ENCODE results near the gene CAPN11.
"Not testable (repeated sequence)": the region's sequence is repeated elsewhere in the genome, so short reads cannot be mapped to it uniquely, and the experiment has no call there.

CAPN11 gene

DNA sequence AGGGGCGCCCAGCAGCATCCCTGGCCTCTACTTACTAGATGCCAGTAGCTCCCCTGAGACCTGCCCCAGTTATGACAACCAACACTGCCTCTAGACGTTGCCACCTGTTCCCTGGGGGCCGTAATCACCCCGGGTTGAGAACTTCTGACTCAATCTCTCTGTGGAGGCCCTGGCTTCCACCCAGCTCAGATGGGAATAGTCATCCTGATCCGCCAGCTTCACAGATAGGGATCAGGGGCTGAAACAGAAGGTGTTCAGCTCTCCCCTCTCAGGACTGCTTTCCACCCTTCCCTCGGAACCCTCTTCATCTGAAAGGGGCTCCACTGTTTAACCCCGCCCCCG, 3.3 kb downstream of the CAPN11 start:
- no peak for DNase-seq

DNA sequence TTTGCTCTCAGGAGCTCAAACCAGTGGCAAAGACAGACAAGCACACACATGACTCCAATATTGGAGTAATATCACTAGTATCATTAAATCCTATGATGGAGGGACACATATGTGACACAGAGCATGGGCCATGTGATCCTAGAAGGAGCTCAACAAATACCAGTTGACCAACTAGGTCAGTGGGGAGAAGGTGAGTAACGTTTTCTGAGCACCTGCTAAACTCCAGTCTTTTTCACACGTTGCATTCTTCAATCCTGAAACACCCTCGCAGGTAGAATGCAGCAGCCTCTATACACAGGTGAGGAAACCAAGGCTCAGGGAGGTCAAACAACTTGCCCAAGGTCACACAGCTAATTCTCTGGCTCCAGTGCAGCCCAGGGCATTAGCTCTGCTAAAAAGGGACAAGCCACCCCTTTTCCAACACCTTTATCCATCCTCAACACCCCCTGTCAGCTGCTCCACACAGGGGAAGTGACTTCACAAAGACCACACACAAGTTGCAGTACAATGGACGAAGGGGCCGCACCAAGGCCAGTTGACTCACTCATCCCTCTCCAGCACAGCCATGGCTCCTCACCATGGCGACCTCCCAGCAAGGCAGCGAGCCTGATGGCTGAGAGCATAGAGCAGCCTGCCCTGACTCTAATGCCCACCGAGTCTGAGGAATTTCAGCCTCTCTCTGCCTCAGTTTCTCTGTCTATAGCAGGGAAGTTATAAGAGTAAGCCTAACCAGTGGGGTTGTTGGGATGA, 4.4 kb downstream of the CAPN11 start:
- no peak for DNase-seq

DNA sequence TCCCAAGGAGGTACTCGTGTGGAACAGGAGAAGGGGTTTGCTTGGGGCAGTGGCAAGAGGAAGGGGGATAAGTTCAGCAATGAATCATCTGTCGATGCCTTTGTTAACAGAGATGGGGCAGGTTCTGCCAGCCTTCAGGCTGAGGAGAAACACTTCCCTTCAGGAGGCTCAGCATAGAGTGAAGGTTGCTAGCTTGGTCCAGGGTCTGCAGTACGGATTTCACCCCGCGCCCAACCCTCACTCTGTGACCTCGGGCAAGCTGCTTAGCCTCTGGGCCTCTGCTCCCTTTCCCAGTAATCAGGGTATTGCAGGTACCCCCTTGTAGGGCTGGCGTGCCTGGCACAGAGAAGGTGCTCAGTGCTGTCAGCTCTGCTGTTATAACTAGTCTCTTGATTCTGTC, 7.5 kb downstream of the CAPN11 start:
- no peak for DNase-seq

DNA sequence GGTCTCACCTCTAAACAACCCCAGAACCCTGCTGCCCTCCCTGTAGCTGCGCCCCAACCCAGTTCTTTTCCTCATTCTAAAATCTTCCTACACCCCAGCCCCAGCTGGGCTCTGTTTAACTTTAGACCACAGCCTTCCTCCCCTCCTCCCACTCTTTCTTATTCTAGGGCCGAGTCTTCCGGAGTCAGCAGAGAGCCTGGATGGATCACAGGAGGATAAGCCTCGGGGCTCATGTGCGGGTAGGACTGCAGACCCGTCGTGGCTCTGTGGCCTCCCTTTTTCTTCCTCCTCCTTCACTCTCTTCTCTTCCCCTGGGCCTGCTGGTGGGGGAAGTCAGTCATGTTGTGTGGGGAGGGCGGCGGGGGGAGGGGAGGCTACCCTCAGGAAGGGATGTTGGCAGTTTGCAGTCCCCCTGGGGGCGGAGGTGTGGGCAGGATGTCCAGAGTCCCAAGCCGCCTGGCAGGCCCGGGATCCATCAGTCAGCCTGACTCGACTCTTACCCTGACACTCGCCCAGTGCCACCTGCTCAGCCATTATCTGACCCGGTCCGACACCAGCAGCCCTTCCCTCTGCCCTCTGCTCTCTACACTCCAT, 8.1 kb downstream of the CAPN11 start:
- DNase-seq: no peak

DNA sequence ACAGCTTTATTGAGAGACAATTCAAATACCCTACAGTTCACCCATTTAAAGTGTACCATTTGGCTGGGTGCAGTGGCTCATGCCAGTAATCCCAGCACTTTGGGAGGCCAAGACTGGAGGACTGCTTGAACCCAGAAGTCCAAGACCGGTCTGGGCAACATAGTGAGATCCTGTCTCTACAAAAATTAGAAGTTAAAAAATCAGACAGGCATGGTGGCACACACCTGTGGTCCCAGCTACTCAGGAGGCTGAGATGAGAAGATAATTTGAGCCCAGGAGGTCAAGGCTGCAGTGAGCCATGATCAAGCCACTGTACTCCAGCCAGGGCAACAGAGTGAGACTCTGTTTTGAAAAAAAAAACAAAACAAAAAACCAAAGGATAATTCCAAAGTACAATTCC, 8.9 kb downstream of the CAPN11 start:
- no peak for DNase-seq

DNA sequence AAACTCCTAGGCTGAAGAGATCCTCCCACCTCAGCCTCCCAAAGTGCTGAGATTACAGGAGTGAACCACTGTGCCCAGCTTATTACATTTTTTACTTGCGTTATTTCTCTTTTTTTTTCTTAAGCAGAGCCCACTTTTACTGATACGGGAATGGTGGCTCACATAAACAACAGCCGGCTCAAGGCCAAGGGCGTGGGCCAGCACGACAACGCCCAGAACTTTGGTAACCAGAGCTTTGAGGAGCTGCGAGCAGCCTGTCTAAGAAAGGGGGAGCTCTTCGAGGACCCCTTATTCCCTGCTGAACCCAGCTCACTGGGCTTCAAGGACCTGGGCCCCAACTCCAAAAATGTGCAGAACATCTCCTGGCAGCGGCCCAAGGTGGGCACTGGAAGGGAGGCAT, 10.5 kb downstream of the CAPN11 start:
- DNase-seq: no peak

DNA sequence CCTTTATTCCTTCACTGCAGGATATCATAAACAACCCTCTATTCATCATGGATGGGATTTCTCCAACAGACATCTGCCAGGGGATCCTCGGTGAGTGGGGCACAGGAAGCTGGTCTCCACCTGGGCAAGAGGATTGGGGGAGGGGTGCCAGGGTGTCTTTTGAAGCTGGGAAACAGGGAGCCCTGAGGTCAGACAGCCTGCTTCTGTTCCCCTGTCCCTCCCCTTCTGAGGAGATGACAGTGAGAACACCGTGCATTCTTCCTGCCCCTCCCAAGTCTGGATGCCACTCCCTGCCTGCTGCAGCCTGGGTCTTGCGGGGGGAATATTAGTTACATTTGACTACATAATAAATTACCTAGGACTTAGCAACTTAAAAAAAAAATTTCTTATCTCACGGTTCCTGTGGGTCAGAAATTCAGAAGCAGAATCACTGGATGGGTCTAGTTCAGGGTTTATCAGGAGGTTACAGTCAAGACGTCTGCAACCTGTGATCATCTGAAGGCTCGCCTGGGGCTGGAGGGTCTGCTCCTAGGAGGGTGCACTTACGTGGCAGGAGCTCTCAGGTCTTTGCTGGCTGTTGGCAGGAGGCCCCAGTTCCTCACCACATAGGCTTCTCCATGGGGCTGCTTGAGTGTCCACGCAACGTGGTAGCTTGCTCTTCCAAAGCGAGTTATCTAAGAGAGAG, 11.4 kb downstream of the CAPN11 start:
- no peak for DNase-seq

DNA sequence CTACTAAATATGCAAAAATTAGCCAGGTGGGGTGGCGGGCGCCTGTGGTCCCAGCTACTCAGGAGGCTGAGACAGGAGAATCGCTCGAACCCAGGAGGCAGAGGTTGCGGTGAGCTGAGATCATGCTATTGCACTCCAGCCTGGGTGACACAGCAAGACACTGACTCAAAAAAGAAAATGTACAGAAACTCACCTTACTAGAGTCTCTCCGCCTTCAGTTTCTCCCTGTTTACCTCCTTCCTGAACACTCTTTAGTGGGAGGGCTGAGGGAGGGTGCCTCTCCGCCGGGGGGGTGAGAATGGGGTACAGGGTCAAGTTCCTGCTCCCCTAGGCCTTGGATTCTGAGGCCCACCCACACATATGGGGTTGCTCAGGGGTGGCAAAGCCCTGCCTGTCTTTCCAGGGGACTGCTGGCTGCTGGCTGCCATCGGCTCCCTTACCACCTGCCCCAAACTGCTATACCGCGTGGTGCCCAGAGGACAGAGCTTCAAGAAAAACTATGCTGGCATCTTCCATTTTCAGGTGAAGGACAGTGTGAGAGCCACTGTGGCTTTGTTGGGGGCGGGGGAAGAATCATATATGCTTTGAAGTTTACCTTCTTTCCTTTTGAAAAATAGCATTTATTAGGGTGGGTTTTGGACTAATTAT, 13.4 kb downstream of the CAPN11 start:
- DNase-seq: no peak

DNA sequence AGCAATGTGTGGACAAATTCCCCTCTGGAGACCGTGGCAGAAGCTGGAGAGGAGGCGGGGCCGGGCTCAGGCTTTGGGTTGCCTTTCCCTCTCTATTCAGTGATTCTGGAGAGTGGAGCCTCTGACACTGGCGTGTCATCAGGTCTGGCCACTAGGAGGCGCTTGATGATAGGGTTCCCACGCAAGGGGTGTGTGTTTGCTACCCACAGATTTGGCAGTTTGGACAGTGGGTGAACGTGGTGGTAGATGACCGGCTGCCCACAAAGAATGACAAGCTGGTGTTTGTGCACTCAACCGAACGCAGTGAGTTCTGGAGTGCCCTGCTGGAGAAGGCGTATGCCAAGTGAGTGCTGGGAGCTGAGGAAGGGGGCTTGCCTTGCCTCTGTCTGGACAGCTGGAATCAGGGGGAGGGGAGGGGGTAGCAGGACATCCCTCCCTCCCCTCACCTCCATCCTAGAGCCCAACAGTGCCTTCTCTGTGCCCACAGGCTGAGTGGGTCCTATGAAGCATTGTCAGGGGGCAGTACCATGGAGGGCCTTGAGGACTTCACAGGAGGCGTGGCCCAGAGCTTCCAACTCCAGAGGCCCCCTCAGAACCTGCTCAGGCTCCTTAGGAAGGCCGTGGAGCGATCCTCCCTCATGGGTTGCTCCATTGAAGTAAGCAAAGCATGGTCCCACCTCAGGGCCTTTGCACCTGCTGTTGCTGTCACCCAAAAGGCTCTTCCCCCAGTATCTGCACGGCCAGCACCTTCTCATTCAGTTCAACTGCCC, 14.3 kb downstream of the CAPN11 start:
- no peak for DNase-seq

DNA sequence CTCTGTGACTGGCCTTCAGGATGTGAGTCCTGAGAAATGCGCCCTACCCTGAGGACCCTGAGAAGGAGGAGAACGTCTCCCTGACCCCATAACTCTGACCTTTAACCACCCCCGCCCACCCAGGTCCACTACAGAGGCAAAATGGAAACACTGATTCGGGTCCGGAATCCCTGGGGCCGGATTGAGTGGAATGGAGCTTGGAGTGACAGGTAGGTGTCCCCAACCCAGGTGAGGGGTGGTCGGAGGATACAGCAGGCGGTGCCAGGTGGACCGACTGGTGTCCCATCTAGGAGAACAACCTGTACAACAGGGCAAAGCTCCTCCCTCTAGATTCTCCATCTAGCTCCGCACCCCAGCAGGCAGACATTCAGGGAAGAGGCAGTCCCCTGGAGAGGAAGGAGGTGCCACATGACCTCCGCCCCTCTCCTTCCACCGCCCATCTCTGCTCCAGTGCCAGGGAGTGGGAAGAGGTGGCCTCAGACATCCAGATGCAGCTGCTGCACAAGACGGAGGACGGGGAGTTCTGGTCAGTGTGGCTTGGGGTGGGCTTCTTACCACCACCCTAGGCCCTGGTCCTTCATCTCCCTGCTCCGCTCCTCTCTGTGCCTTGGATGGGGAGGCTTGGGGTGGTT, 17.6 kb downstream of the CAPN11 start:
- DNase-seq: no peak

DNA sequence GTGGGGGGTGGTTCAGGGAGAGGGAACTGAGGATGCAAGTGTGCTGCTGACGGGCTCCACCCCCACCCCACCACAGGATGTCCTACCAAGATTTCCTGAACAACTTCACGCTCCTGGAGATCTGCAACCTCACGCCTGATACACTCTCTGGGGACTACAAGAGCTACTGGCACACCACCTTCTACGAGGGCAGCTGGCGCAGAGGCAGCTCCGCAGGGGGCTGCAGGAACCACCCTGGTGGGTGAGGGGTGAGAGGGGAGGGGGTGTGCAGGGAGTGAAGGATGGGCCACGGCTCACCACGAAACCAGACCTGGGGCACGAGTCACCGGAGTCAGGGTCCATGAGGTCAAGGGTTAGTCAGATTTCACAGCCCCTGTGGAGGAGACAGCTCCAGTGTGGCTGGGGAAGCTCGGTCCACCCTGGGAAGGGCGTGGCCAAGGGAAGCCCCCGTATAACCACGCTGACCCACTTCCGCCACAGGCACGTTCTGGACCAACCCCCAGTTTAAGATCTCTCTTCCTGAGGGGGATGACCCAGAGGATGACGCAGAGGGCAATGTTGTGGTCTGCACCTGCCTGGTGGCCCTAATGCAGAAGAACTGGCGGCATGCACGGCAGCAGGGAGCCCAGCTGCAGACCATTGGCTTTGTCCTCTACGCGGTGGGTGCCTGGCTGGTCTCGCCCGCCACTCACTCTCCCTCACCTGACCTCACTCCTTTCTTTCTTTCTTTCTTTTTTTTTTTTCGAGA, 18.3 kb downstream of the CAPN11 start:
- no peak for DNase-seq

DNA sequence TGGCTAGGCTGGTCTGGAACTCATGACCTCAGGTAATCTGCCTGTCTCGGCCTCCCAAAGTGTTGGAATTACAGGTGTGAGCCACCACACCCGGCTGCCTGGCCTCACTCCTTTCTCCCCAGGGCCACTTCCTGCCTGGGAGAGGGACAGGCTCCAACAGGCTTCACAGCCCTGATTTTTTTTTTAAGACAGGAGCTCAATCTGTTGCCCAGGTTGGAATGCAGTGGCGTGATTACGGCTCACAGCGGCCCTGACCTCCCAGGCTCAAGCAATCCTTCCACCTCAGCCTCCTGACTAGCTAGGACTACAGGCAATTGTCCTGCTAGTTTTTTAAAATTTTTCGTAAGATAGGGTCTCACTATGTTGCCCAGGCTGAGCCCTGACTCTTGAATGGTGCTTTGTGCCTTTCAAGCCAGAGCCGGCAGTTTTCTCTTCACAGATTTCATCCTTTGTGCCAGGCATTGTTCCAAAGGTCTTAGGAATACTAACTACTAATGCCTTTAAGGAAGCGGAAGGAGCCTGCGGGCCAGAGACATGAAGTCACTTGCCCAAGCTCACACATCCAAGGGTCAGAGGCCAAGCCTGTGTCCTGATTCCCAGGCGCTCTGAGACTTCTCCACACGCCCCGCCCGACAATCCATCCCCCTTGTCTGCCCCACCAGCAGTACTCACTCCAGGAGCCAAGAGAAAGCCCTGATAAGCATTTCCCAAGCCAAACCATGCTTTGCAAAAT, 19.2 kb downstream of the CAPN11 start:
- no peak for DNase-seq

DNA sequence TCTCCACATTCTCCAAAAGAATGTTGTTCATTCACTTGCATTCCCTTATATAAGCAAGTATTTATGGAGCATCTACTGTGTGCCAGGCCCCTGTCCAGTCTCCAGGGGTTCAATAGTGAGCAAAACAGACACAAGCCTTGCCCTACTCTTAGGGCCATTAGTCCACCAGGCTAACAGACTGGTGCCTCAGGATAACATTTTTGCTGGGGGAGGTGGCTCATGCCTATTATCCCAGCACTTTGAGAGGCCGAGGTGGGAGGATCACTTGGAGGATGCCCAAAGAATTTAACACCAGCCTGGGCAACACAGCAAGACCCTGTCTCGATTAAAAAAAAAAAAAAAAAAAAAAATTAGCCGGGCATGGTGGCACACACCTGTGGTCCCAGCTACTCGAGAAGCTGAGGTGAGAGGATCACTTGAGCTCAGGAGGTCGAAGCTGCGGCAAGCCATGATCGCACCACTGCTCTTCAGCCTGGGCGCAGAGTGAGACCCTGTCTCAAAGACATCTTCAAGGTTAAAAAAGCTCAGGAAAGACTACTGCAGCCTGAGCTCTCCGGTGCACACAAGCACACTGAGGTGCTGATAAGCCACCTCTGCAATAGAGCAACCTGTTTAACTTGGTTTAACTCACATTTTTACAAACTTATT, 19.9 kb downstream of the CAPN11 start:
- no peak for DNase-seq

DNA sequence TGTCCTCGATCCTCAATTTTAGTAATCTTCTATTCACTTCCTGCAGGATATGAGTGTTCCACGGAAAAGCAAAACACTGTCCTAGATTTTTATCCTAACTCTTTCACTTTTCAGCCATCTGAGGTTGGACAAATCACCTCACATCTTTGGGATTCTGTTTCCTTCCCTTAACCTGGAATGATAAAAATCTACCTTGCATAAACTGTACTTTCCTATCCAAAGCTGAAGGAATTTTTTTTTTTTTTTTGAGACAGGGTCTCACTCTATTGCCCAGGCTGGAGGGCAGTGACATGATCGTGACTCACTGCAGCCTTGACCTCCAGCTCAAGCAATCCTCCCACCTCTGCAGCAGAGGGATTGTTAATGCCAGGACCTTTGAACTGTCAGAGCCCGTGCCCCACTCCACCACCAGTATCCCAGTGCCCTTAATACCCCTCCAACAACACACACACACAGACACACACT, 20.5 kb downstream of the CAPN11 start:
- no peak for DNase-seq

DNA sequence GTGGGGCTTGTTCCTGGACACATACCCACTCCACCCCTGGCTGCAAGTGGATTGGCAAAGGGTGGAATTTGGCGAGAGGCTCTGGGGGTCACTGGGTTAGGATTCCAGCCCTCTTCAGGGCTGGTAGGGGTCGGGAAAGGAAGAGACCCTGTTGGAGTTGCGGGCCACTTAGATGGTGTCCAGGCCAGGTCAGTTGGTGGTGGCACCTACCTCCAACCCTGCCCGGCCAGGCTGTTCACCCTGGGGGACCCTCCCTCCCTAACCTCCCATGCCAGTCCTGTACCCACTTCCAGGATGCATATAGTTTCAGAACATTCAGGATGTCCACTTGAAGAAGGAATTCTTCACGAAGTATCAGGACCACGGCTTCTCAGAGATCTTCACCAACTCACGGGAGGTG, 21.0 kb downstream of the CAPN11 start:
- DNase-seq: no peak

DNA sequence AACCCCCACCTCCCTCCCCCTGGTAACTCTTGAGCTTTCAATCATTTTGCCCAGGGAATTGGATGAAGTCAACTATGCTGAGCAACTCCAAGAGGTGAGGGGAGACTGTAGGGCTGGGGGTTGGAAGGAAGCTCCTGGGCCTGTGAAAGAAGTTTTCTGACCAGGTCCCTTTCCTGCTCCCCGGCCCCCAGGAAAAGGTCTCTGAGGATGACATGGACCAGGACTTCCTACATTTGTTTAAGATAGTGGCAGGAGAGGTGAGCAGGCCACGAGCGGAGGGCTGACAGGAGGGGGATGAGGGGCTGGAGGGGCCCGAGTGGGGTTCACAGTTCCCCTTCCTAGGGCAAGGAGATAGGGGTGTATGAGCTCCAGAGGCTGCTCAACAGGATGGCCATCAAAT, 21.8 kb downstream of the CAPN11 start:
- no peak for DNase-seq

DNA sequence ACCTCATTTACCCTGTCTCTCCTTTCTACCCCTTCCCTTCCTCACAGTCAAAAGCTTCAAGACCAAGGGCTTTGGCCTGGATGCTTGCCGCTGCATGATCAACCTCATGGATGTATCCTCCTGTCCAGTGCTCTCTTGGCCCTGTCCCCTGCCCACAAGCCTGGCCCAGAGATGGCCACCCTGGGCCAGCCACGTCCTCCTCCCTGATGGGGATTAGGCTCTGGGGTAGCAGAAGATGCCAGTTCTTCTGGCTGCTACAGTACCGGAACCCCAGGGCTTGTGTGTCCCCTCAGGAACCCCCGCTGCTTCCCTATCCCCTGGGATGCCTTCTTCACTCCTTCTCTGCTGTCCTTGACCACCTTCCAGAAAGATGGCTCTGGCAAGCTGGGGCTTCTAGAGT, 22.3 kb downstream of the CAPN11 start:
- no peak for DNase-seq

DNA sequence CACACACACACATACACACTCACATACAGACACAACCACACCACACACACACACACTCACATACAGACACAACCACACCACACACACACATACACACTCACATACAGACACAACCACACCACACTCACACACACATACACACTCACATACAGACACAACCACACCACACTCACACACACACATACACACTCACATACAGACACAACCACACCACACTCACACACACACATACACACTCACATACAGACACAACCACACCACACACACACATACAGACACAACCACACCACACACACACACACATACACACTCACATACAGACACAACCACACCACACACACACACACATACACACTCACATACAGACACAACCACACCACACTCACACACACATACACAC, 23.2 kb downstream of the CAPN11 start:
- not testable (repeated sequence) for DNase-seq

DNA sequence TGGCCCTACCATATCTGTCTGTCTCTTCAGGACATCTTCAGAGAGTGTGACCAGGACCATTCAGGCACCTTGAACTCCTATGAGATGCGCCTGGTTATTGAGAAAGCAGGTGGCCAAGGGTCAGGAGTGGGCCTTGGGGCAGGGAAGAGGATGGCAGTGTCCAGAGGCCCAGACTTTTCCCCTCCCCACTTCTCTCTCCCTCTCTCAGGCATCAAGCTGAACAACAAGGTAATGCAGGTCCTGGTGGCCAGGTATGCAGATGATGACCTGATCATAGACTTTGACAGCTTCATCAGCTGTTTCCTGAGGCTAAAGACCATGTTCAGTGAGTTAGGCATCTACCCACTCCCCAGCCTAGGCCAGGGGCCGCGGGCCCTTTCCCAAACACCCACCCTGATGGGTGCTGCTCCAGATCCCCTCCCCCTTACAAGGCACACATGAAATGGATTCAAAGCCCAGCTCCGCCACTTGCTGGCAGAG, 24.3 kb downstream of the CAPN11 start:
- no peak for DNase-seq

DNA sequence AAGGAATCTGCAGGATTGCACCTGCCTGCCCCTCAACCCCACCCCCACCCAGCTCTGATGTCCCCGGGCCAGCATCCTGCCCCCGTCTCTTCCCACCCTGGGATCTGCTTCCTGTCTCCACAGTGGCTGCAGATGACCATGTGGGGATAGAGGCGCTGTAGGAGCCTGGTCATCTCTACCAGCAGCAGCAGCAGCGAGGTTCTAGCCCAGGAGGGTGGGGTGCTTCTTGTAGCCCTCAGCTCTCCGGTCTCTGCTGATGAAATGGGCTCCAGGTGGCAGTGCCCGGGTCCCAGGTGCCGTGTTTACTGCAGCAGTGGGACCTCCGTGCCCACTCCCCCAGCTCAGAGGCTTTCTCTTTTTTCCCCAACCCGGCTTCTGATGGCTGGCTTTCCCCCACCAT, 25.2 kb downstream of the CAPN11 start:
- no peak for DNase-seq

Measured in NCI-H446 treated with DMSO at 0.1 percent for 48 hours (cell line).